Activated B cell treated with CpG ODN at 0.5 μM for 24 hours (primary cell): ENCODE results near the gene MAP3K19. TPM values are rescaled to one million over a fixed set of nuclear protein-coding genes. Genes with fewer than 3 reads are reported as not detected.

ENCODE experiments used
- ATAC-seq: fragments of 200-7000 bp; cut with Tn5 transposase; one replicate; pipeline ENCODE4 v1.10.0; 2021; ENCODE audit warnings: low read depth, mild to moderate bottlenecking, moderate library complexity
- CTCF ChIA-PET: fragments of 350-600 bp; sonication (Branson Sonifier 250); formaldehyde crosslinking; loops from one replicate; lab custom pipeline; 2021; ENCODE audit warnings: antibody characterized with exemption; lab: Charles Lee
- POLR2A ChIA-PET: fragments of 350-600 bp; sonication (Branson Sonifier 250); formaldehyde crosslinking; loops from one replicate; lab custom pipeline; 2021; ENCODE audit warnings: antibody characterized with exemption; lab: Charles Lee
- DNase-seq: peaks from one replicate; pipeline ENCODE4 v3.0.0; 2022
- H3K27ac Mint-ChIP-seq: one replicate; pipeline ENCODE4 v1.8.0; 2020; ENCODE audit warnings: mixed read lengths
- H3K27me3 Mint-ChIP-seq: one replicate; pipeline ENCODE4 v1.8.0; 2021; ENCODE audit warnings: mixed read lengths
- H3K36me3 Mint-ChIP-seq: one replicate; pipeline ENCODE4 v1.8.0; 2021; ENCODE audit warnings: low read depth, mixed read lengths
- H3K4me1 Mint-ChIP-seq: one replicate; pipeline ENCODE4 v1.8.0; 2021; ENCODE audit warnings: mixed read lengths
- H3K4me3 Mint-ChIP-seq: one replicate; pipeline ENCODE4 v1.8.0; 2020; ENCODE audit warnings: mild to moderate bottlenecking, mixed read lengths
- H3K9me3 Mint-ChIP-seq: one replicate; pipeline ENCODE4 v1.8.0; 2020; ENCODE audit warnings: mixed read lengths
- intact Hi-C: fragments of 100-400 bp; cut with micrococcal nuclease; formaldehyde crosslinking; loops from one replicate; pipeline ENCODE4 v1.15.1; 2024
- total RNA-seq: library from RNA; stranded (reverse); gene quantifications from 2 replicates; pipeline ENCODE4 v1.2.3, GENCODE V29; 2022
- TF ChIP-seq, protein P1 (sequence below): fragments of 200-600 bp; IDR thresholded peaks from one replicate; pipeline ENCODE4 v1.8.0; 2022; ENCODE audit warnings: antibody characterized with exemption, mild to moderate bottlenecking

MAP3K19 gene
- total RNA-seq, 1 donor from 2014 or later, result not detected

DNA sequence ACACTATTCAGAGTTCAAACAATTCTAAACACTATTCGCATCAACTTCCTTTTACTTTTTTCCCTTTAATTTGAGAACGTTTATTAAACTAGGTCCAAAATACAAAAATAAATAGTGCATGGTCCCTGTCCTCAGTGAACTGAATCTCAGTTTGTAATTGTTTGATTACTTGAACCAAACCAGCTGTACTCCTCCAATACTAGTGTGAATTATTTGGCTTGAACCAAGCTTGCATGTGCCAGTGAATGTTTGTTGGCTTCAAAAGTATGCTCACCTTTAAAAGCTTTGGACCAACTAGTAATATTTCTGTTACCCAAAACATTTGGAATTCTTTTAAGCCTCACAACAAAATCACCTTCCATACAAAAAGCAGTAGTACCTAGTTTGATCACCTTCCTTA is 113.1 kb downstream of the MAP3K19 start:
- DNase-seq, result no peak
- Mint-ChIP-seq H3K27ac (no peak overlapping the region), H3K36me3 (peaks cover 66% of the 10 kb centered on the region), H3K27me3 (no peaks in the 10 kb centered on the region), H3K4me3 (no peak overlapping the region), H3K4me1 (peaks cover 58% of the 10 kb centered on the region), H3K9me3 (no peaks in the 10 kb centered on the region)
- TF ChIP-seq, protein P1, sequence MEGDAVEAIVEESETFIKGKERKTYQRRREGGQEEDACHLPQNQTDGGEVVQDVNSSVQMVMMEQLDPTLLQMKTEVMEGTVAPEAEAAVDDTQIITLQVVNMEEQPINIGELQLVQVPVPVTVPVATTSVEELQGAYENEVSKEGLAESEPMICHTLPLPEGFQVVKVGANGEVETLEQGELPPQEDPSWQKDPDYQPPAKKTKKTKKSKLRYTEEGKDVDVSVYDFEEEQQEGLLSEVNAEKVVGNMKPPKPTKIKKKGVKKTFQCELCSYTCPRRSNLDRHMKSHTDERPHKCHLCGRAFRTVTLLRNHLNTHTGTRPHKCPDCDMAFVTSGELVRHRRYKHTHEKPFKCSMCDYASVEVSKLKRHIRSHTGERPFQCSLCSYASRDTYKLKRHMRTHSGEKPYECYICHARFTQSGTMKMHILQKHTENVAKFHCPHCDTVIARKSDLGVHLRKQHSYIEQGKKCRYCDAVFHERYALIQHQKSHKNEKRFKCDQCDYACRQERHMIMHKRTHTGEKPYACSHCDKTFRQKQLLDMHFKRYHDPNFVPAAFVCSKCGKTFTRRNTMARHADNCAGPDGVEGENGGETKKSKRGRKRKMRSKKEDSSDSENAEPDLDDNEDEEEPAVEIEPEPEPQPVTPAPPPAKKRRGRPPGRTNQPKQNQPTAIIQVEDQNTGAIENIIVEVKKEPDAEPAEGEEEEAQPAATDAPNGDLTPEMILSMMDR, result no peak
- intact Hi-C loops, result no loop called here
- ChIA-PET POLR2A (no interaction called here), CTCF (no interaction called here)
- no peak for ATAC-seq

DNA sequence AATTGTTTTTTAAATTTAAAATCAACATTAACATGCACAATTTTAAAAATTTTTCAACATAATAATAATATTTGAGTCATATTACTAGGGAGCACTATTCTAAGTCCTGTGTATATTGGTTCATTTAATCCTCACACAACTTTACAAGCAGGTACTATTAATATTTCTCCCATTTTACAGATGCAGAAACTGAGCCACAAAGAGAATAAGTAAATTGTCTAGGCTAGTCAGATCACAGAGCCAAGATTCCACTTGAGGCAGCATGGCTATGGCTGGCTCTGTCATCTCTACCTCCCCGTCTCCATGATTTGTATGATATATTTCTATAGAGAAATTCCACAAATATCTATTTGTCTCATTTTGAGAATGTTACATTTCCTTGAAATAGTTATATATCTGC is 113.5 kb downstream of the MAP3K19 start:
- ATAC-seq (no peak), DNase-seq (no peak)
- no peak overlapping the region for H3K27ac Mint-ChIP-seq
- H3K36me3 Mint-ChIP-seq, result peaks cover 63% of the 10 kb centered on the region
- no peak overlapping the region for H3K4me3 Mint-ChIP-seq
- ChIA-PET POLR2A (no interaction called here), CTCF (no interaction called here)
- H3K4me1 Mint-ChIP-seq, result peaks cover 60% of the 10 kb centered on the region
- TF ChIP-seq, protein P1, result no peak
- H3K27me3 Mint-ChIP-seq, result no peaks in the 10 kb centered on the region
- no peaks in the 10 kb centered on the region for H3K9me3 Mint-ChIP-seq
- intact Hi-C loops, result loop anchor here (1.0 kb wide), 1 partner anchor 8 kb away; no protein-coding TSS in a partner anchor

DNA sequence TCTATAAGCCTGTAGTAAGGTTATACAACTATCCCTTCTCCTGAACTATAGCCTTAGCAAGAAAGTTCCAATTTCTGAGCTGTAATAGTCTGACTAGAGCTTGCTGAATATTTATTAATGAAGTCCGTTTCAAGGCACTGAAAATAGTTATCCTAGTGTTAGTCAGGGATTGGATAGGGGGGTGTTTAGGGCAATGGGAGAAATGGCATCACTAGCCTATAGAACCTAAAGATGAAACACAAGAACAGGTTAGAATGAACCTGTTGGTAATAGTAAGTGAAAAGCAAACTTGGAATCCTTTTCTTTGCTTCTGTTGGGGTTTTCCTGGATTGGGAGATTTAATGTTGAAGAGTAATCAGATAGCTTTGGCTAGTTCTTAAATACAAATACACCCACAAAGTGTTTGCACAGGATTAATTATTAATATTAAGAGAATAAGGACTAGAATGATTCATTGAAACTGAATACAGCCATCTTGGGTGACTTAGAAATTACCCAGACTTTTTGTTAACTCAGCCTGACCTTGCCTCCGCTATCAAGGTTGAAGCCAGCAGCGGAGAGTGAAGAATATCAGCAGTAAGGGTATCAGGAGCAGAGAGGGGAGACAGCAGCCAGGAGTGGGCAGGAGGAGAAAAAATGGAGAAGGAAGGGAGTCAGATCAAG is 114.3 kb downstream of the MAP3K19 start:
- ATAC-seq (no peak), DNase-seq (no peak)
- H3K9me3 Mint-ChIP-seq, result no peaks in the 10 kb centered on the region
- ChIA-PET POLR2A (interaction anchor here (1.5 kb wide), 1 partner anchor 14 kb away, joined by 5 read pairs; the partner anchor contains the start of gene CCNT2), CTCF (no interaction called here)
- intact Hi-C loops, result loop anchor here (1.0 kb wide), 1 partner anchor 8 kb away; no protein-coding TSS in a partner anchor
- peaks cover 64% of the 10 kb centered on the region for H3K4me1 Mint-ChIP-seq
- no peak overlapping the region for H3K4me3 Mint-ChIP-seq
- TF ChIP-seq, protein P1, result no peak
- H3K27ac Mint-ChIP-seq, result no peak overlapping the region
- H3K27me3 Mint-ChIP-seq, result no peaks in the 10 kb centered on the region
- H3K36me3 Mint-ChIP-seq, result peaks cover 60% of the 10 kb centered on the region

DNA sequence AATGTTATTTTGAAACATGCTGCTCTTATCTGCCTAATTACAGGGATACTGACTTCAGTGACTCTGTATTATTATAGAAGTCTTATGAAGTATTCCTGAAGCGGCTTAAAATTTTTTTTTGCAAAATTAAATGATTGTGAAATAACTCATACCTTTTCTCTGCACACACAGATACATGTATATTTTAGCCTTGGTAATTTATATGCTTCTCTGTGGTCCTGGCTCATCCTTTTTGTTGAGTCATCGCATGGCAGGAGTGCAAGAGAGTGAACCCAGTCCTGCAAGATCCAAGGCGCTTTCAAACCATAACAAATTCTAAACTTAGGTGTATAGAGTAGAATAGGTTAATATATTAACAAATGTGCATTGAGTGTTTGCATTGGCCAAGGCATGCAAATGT is 120.1 kb downstream of the MAP3K19 start:
- H3K4me1 Mint-ChIP-seq, result peaks cover 74% of the 10 kb centered on the region
- no peak overlapping the region for H3K4me3 Mint-ChIP-seq
- H3K9me3 Mint-ChIP-seq, result no peaks in the 10 kb centered on the region
- CTCF ChIA-PET, result no interaction called here
- POLR2A ChIA-PET, result interaction anchor here (1.8 kb wide), 1 partner anchor 9 kb away, joined by 5 read pairs; the partner anchor contains the start of gene CCNT2
- no peaks in the 10 kb centered on the region for H3K27me3 Mint-ChIP-seq
- TF ChIP-seq, protein P1, result no peak
- intact Hi-C loops, result no loop called here
- H3K27ac Mint-ChIP-seq, result no peak overlapping the region
- DNase-seq (no peak), ATAC-seq (no peak)
- peaks cover 65% of the 10 kb centered on the region for H3K36me3 Mint-ChIP-seq

DNA sequence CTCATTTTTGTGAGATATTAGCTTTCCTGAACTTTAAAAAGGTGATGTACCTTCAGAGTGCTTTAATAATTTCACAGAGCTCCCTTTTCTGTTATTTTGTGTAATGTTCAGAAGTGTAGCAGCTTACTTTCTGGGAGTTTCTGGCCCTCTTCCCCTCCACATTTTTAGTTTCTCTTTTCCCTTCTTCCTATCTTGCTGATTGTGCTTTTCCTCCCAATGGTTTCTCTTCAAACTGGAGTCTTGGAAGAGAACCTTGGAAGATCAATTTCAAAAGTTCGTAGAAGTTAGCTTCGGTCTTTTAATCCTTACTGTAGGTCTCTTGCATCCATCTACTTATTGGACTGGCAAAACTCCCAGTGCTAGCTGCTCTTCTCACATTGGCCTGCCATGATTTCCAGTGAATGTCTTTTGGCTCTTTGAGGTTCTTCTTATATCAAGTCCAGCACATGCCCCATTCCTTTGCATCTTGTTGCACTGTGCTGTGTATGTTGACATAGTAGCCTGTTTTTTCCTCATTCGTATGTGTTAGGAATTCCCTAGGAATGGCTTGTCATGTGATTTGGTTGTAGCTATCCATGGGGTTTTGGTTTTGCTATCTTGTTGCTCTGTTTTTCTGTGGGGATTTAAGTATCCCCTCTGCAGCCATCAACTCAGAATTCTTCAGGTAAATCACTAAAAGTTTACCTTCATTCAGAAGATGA is 120.9 kb downstream of the MAP3K19 start:
- no peaks in the 10 kb centered on the region for H3K9me3 Mint-ChIP-seq
- peaks cover 75% of the 10 kb centered on the region for H3K4me1 Mint-ChIP-seq
- no peaks in the 10 kb centered on the region for H3K27me3 Mint-ChIP-seq
- intact Hi-C loops, result no loop called here
- no peak overlapping the region for H3K4me3 Mint-ChIP-seq
- DNase-seq, result no peak
- H3K27ac Mint-ChIP-seq, result no peak overlapping the region
- H3K36me3 Mint-ChIP-seq, result peaks cover 62% of the 10 kb centered on the region
- POLR2A ChIA-PET, result interaction anchor here (1.8 kb wide), 1 partner anchor 8 kb away, joined by 5 read pairs; the partner anchor contains the start of gene CCNT2
- no peak for ATAC-seq
- TF ChIP-seq, protein P1, result no peak
- CTCF ChIA-PET, result interaction anchor here (0.6 to 1.5 kb wide), 2 partner anchors 28 to 40 kb away, joined by 3 read pairs; no protein-coding TSS in a partner anchor
